C4-2B (cell line): ENCODE results near the gene TRPV3.

Experiments used
- H3K27ac ChIP-seq: fragments of 450-650 bp; 2 replicates; pipeline ENCODE4 v1.5.1; 2017
- CTCF ChIP-seq: fragments of 450-650 bp; conservative IDR thresholded peaks from 2 replicates; pipeline ENCODE4 v1.5.1; 2017; ENCODE audit warnings: mild to moderate bottlenecking
- ZFX ChIP-seq: fragments of 450-650 bp; IDR thresholded peaks from 2 replicates; pipeline ENCODE4 v1.6.1; 2017

TRPV3 gene

GRCh38 chr17:3543453-3543852, 14.2 kb downstream of the TRPV3 start:
- H3K27ac ChIP-seq: no peak overlapping the region
- TF ChIP-seq ZFX (no peak), CTCF (no peak)

- TF ChIP-seq ZFX (no peak), CTCF (no peak)
Observed at GRCh38 chr17:3542410-3543088, 15.1 kb downstream of the TRPV3 start.

GRCh38 chr17:3539881-3540540, 17.6 kb downstream of the TRPV3 start:
- TF ChIP-seq CTCF (no peak), ZFX (no peak)

More at GRCh38 chr17:3542410-3543088, 15.1 kb downstream of the TRPV3 start:
- H3K27ac ChIP-seq: no peak overlapping the region

GRCh38 chr17:3536716-3537115, 20.9 kb downstream of the TRPV3 start:
- TF ChIP-seq CTCF (no peak), ZFX (no peak)
- H3K27ac ChIP-seq: no peak overlapping the region

More at GRCh38 chr17:3539881-3540540, 17.6 kb downstream of the TRPV3 start:
- no peak overlapping the region for H3K27ac ChIP-seq

GRCh38 chr17:3535253-3535995, 22.2 kb downstream of the TRPV3 start:
- TF ChIP-seq CTCF: no peak
- no peak for TF ChIP-seq ZFX
- no peak overlapping the region for H3K27ac ChIP-seq

GRCh38 chr17:3534881-3535252, 22.7 kb downstream of the TRPV3 start:
- no peak overlapping the region for H3K27ac ChIP-seq
- TF ChIP-seq ZFX (no peak), CTCF (no peak)

GRCh38 chr17:3533752-3534151, 23.9 kb downstream of the TRPV3 start:
- H3K27ac ChIP-seq: no peak overlapping the region
- TF ChIP-seq ZFX: no peak
- no peak for TF ChIP-seq CTCF
